GM18951 (cell line): ENCODE data around the gene SCN1B.

Experiments used
- POLR2A ChIP-seq: IDR thresholded peaks from 4 replicates; pipeline ENCODE4 v1.6.1; 2011; ENCODE audit warnings: mild to moderate bottlenecking; ENCODE audit not compliant: insufficient read length, insufficient read depth; ENCODE audit errors: extremely low read depth
- in situ Hi-C: fragments of 300-500 bp; cut with MboI; formaldehyde crosslinking; loops from one replicate; pipeline ENCODE4 v1.12.0; 2022; ENCODE audit warnings: low sequenced_read_pairs, mixed read lengths, inconsistent platforms; ENCODE audit not compliant: unreplicated experiment

The SCN1B gene

DNA sequence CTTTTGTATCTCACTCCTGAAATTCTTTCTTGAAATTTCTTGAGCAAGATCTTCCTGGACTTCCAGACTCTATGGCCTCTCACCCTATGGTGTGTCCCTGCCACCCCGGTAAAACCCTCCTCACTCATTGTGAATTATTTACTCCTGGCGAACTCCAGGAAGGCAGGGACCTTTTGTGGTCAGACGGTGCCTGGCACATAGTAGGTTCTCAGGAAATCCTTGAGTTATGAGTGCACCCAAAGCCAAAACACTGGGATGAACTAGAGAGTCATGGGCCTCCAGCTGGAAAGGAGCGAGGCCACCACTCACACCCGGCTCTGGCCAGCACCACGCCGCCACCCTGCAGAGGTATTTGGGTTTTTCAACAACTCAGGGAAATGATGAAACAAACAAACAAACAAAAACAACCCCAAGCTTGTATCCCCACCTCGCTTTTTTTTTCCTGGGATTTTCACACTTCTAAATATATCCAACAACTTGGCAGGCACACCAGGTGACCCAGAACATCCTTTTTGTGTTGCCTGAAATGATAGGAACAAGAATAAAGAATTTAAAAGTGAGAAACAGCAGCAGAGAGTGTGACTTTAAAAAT, 22.4 kb downstream of the SCN1B start:
- in situ Hi-C loops, result no loop called here
- TF ChIP-seq POLR2A, result no peak

DNA sequence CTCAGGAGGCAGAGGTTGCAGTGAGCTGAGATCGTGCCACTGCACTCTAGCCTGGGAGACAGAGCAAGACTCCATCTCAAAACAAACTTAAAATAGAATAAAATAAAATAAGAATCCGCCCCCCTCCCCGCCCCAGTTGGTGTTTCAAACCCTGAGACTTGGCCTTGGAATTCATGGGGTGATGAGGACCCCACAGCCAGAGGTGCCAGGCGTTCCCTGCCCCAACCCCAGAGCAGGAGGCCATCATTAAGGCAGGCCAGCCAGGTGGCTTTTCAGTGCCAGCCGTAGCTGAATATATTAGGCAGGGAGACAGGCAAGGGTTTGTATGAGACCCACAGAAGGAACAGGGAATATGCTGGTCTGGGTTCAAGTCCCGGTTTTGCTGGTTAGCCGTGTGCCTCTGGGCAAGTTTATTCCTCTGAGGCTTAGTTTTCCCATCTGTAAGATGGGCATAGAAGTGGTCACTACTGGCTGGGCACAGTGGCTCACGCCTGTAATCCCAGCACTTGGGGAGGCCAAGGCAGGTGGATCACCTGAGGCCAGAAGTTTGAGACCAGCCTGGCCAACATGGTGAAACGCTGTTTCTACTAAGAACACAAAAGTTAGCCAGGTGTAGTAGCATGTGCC, 23.5 kb downstream of the SCN1B start:
- TF ChIP-seq POLR2A, result no peak
- in situ Hi-C loops, result no loop called here

- TF ChIP-seq POLR2A, result no peak
- in situ Hi-C loops, result no loop called here
Measured at GRCh38 chr19:35054626-35055025, 24.4 kb downstream of the SCN1B start.

- no peak for TF ChIP-seq POLR2A
- in situ Hi-C loops, result no loop called here
Measured at GRCh38 chr19:35055715-35056179, 25.5 kb downstream of the SCN1B start.

GRCh38 chr19:35056513-35057063, 26.3 kb downstream of the SCN1B start:
- no peak for TF ChIP-seq POLR2A
- in situ Hi-C loops, result no loop called here

GRCh38 chr19:35058370-35058769, 28.1 kb downstream of the SCN1B start:
- in situ Hi-C loops, result no loop called here
- no peak for TF ChIP-seq POLR2A

- TF ChIP-seq POLR2A, result no peak
- in situ Hi-C loops, result no loop called here
Measured at GRCh38 chr19:35059006-35059798, 28.9 kb downstream of the SCN1B start.

- in situ Hi-C loops, result no loop called here
- no peak for TF ChIP-seq POLR2A
Measured at GRCh38 chr19:35059799-35060091, 29.5 kb downstream of the SCN1B start.

- no peak for TF ChIP-seq POLR2A
- in situ Hi-C loops, result no loop called here
Measured at GRCh38 chr19:35060160-35060855, 30.0 kb downstream of the SCN1B start.

DNA sequence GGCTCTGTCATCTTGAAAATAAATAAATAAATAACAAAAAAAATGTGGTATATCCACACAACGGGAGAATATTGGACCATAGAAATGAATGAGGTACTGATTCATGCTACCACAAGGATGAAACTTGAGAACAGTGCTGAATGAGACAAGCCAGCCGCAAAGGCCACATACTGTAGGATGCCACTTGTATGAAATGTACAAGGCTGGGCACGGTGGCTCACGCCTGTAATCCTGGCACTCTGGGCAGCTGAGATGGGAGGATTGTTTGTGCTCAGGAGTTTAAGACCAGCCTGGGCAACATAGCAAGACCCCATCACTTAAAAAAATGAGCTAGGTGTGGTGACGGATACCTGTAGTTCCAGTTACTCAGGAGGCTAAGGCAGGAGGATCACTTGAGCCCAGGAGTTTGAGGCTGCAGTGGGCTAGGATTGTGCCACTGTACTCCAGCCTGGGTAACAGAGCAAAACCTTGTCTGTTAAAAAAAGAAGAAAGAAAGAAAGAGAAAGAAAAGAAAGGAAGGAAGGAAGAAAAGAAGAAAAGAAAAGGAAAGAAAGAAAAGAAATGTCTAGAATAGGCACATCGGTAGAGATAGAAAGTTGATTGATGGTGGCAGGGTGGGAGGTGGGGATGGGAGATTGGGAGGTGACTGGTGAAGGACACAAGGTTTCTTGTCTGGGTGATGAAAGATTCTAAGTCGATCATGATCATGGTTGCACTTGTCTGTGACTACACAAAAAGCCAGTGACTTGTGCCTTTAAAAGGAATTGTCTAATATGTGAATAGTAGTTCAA, 31.5 kb downstream of the SCN1B start:
- no peak for TF ChIP-seq POLR2A
- in situ Hi-C loops, result no loop called here

GRCh38 chr19:35062942-35063341, 32.7 kb downstream of the SCN1B start:
- in situ Hi-C loops, result no loop called here
- TF ChIP-seq POLR2A, result no peak

DNA sequence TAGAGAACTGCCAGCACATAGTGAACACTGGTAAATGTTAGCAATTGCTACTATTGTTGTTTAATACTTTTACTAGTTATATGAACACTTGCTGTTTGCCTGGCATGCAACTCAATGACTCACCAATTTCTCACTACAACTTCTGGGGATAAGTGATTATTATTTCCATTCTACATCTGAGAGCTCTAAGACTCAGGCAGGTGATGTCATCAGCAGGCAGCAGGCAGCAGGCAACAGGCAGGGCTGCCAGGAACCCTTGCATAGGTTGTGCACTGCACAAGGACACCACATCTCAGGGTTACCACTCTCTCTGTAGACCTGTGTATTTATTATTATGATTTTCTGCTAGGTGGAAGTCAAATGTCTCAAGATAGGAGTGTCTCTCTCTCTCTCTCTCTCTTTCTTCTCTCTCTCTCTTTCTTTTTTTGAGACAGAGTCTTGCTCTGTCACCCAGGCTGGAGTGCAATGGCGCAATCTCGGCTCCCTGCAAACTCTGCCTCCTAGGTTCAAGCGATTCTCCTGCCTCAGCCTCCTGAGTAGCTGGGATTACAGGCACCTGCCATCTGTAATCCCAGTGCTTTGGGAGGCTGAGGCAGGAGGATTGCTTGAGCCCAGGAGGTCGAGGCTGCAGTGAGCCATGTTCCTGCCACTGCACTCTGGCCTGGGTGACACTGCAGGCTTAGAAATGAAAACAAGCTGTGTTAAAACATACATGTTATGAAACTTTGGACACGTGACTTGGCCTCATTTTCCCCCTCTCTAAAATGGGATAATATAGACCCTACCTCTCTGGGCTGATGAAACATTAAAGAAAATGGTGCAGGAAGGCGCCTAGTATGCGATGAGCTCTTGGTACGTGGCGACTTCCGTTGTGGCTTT, 33.9 kb downstream of the SCN1B start:
- TF ChIP-seq POLR2A, result no peak
- in situ Hi-C loops, result no loop called here
